Activated CD4-positive, alpha-beta T cell treated with anti-CD3 and anti-CD28 coated beads for 36 hours (primary cell): ENCODE measurements around the gene FAT4. TPM values are rescaled to one million over a fixed set of nuclear protein-coding genes. Genes with fewer than 3 reads are reported as not detected.

Source experiments
- ATAC-seq: fragments of 200-7000 bp; cut with Tn5 transposase; one replicate; pipeline ENCODE4 v1.10.0; 2021; ENCODE audit warnings: mild to moderate bottlenecking, moderate library complexity
- CTCF ChIA-PET: fragments of 350-600 bp; sonication (Branson Sonifier 250); formaldehyde crosslinking; loops from one replicate; lab custom pipeline; 2021; ENCODE audit warnings: antibody characterized with exemption; lab: Charles Lee
- POLR2A ChIA-PET: fragments of 350-600 bp; sonication (Branson Sonifier 250); formaldehyde crosslinking; loops from one replicate; lab custom pipeline; 2021; ENCODE audit warnings: antibody characterized with exemption, inconsistent platforms; lab: Charles Lee
- DNase-seq: peaks from one replicate; pipeline ENCODE4 v3.0.0-alpha.2; 2020
- H3K27ac Mint-ChIP-seq: one replicate; pipeline ENCODE4 v1.8.0; 2021; ENCODE audit warnings: mixed read lengths
- H3K27me3 Mint-ChIP-seq: one replicate; pipeline ENCODE4 v1.8.0; 2021; ENCODE audit warnings: mixed read lengths
- H3K36me3 Mint-ChIP-seq: one replicate; pipeline ENCODE4 v1.8.0; 2021; ENCODE audit warnings: low read depth, mixed read lengths
- H3K4me1 Mint-ChIP-seq: one replicate; pipeline ENCODE4 v1.8.0; 2021; ENCODE audit warnings: mixed read lengths
- H3K4me3 Mint-ChIP-seq: one replicate; pipeline ENCODE4 v1.8.0; 2021; ENCODE audit warnings: mild to moderate bottlenecking, moderate library complexity, mixed read lengths
- H3K9me3 Mint-ChIP-seq: one replicate; pipeline ENCODE4 v1.8.0; 2021; ENCODE audit warnings: low read depth, mixed read lengths
- intact Hi-C, 2 experiments: fragments of 100-400 bp; cut with DNase I in 1 of 2; cut with micrococcal nuclease in 1 of 2; formaldehyde crosslinking; loops; one replicate each; pipeline versions ENCODE4 v1.14.2 to v1.15.1; 2022 to 2024; cut with DNase I, micrococcal nuclease
- total RNA-seq, 2 experiments: library from RNA; stranded (reverse); gene quantifications; one replicate each; pipeline ENCODE4 v1.2.3, GENCODE V29; 2021

The FAT4 gene
- total RNA-seq, 2 experiments from 2014 or later = not detected

GRCh38 chr4:125297116-125297515 is 17.6 kb upstream of the FAT4 start:
- POLR2A ChIA-PET = no interaction called here
- intact Hi-C loops = no loop called here

GRCh38 chr4:125303058-125303457 is 11.7 kb upstream of the FAT4 start:
- H3K27me3 Mint-ChIP-seq = peaks cover 5% of the 10 kb centered on the region
- DNase-seq = no peak
- ChIA-PET CTCF (no interaction called here), POLR2A (no interaction called here)
- H3K36me3 Mint-ChIP-seq = no peaks in the 10 kb centered on the region
- intact Hi-C loops = no loop called here
- no peak overlapping the region for H3K27ac Mint-ChIP-seq
- no peaks in the 10 kb centered on the region for H3K4me1 Mint-ChIP-seq
- H3K4me3 Mint-ChIP-seq = no peak overlapping the region
- no peaks in the 10 kb centered on the region for H3K9me3 Mint-ChIP-seq
- ATAC-seq = no peak

More at GRCh38 chr4:125297116-125297515, 17.6 kb upstream of the FAT4 start:
- Mint-ChIP-seq H3K36me3 (no peaks in the 10 kb centered on the region), H3K27ac (no peak overlapping the region), H3K9me3 (no peaks in the 10 kb centered on the region), H3K4me1 (no peaks in the 10 kb centered on the region), H3K4me3 (no peak overlapping the region), H3K27me3 (no peaks in the 10 kb centered on the region)
- DNase-seq (no peak), ATAC-seq (no peak)
- CTCF ChIA-PET = no interaction called here

DNA sequence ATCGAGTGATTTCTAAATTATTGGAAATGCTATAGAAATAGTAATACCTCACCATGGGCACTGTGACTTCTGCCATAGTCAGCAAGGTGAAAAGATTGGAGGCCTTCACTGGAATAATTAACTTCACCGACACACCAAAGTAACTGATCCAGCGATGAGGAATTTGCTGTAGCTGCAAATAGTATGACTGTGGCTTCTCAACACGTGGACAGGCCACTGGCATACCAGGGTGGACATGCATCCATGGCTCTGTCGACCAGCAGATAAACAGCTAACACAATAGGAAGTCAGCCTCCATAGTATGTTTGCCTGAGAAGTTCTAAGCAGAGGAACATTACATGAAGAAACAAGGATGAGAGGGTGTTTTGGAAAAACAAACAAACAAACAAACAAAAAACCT is 10.9 kb upstream of the FAT4 start:
- no peaks in the 10 kb centered on the region for H3K4me1 Mint-ChIP-seq
- ATAC-seq (no peak), DNase-seq (no peak)
- POLR2A ChIA-PET = no interaction called here
- H3K4me3 Mint-ChIP-seq = no peak overlapping the region
- H3K27me3 Mint-ChIP-seq = peaks cover 5% of the 10 kb centered on the region
- intact Hi-C loops = no loop called here
- H3K27ac Mint-ChIP-seq = no peak overlapping the region
- no peaks in the 10 kb centered on the region for H3K36me3 Mint-ChIP-seq
- H3K9me3 Mint-ChIP-seq = no peaks in the 10 kb centered on the region
- CTCF ChIA-PET = no interaction called here

DNA sequence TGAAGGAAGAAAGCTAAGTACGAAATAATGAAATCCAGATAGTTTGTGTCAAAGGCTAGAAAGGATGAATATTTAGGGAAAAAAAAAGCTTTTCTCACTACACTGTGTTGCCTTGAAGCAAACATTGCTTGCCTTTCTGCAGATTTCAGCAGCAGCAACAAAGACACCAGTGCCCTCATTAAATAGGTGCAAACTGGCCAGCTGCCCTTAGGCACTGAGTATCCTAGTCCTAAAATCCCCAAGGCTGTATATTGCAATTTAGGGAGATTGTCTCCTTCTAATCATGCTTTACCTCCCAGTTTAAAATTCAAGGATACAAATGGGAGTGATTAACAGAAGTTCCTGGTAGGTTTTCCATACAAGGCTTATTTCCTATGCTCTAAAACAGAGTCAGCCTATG is 8.6 kb upstream of the FAT4 start:
- ATAC-seq = no peak
- Mint-ChIP-seq H3K36me3 (no peaks in the 10 kb centered on the region), H3K4me3 (no peak overlapping the region), H3K27ac (no peak overlapping the region), H3K27me3 (peaks cover 12% of the 10 kb centered on the region), H3K9me3 (no peaks in the 10 kb centered on the region), H3K4me1 (no peaks in the 10 kb centered on the region)
- DNase-seq = no peak
- ChIA-PET CTCF (no interaction called here), POLR2A (no interaction called here)
- intact Hi-C loops = no loop called here

GRCh38 chr4:125306533-125306932 is 8.2 kb upstream of the FAT4 start:
- Mint-ChIP-seq H3K27me3 (peaks cover 16% of the 10 kb centered on the region), H3K4me1 (no peaks in the 10 kb centered on the region), H3K4me3 (no peak overlapping the region), H3K27ac (no peak overlapping the region), H3K9me3 (no peaks in the 10 kb centered on the region), H3K36me3 (no peaks in the 10 kb centered on the region)
- intact Hi-C loops = no loop called here
- ATAC-seq (no peak), DNase-seq (no peak)
- ChIA-PET CTCF (interaction anchor here (0.9 kb wide), 1 partner anchor 13 kb away, joined by 3 read pairs; no protein-coding TSS in a partner anchor), POLR2A (no interaction called here)

- Mint-ChIP-seq H3K27me3 (peaks cover 47% of the 10 kb centered on the region), H3K9me3 (no peaks in the 10 kb centered on the region), H3K36me3 (no peaks in the 10 kb centered on the region), H3K4me3 (no peak overlapping the region), H3K4me1 (peaks cover 22% of the 10 kb centered on the region), H3K27ac (no peak overlapping the region)
- ATAC-seq (no peak), DNase-seq (no peak)
- POLR2A ChIA-PET = no interaction called here
- intact Hi-C loops = loop anchor here (5.0 to 10.0 kb wide), 3 partner anchors 433 to 1291 kb away; no protein-coding TSS in a partner anchor
- CTCF ChIA-PET = interaction anchor here (0.6 kb wide), 1 partner anchor 666 kb away, joined by 3 read pairs; no protein-coding TSS in a partner anchor
These were observed 3.3 kb upstream of the FAT4 start for GRCh38 chr4:125311503-125311902.

DNA sequence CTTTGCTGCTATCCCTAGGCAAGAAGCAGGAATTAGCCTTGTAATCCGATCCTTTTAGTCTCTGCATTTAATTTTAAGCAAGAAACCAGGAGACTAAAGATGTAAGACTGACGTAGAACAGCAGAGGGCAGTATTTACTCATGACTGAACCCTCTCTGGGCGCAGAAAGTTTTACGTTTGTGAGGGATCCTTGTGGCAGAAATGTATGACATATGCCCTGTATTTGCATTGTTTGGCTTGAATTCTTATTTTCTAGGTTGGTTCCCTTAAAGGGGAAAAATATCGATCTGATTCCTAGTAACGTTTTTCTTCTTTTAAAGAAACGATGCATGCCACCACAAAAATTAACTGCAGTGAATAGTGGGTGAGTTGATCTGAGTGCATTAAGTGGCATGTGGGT is 1.3 kb upstream of the FAT4 start:
- H3K9me3 Mint-ChIP-seq = no peaks in the 10 kb centered on the region
- H3K4me1 Mint-ChIP-seq = peaks cover 32% of the 10 kb centered on the region
- ATAC-seq (no peak), DNase-seq (peak; percentile 25)
- POLR2A ChIA-PET = no interaction called here
- intact Hi-C loops = loop anchor here (1.0 to 10.0 kb wide), 4 partner anchors 428 to 1289 kb away; no protein-coding TSS in a partner anchor
- CTCF ChIA-PET = interaction anchor here (0.6 to 0.9 kb wide), 12 partner anchors 21 to 1575 kb away, joined by 3 to 5 read pairs (median 3); no protein-coding TSS in a partner anchor
- H3K4me3 Mint-ChIP-seq = no peak overlapping the region
- H3K27me3 Mint-ChIP-seq = peaks cover 64% of the 10 kb centered on the region
- no peak overlapping the region for H3K27ac Mint-ChIP-seq
- no peaks in the 10 kb centered on the region for H3K36me3 Mint-ChIP-seq

- intact Hi-C loops = loop anchor here (1.0 to 10.0 kb wide), 4 partner anchors 427 to 1288 kb away; no protein-coding TSS in a partner anchor
- H3K27me3 Mint-ChIP-seq = peaks cover 69% of the 10 kb centered on the region
- ATAC-seq = no peak
These were observed 627 bp upstream of the FAT4 start for GRCh38 chr4:125313989-125314667.

GRCh38 chr4:125315576-125316400 is 1.0 kb downstream of the FAT4 start:
- CTCF ChIA-PET = no interaction called here
- ATAC-seq (no peak), DNase-seq (peak; percentile 33)
- intact Hi-C loops = loop anchor here in 1 of 2 experiments (10.0 kb wide), 1 partner anchor 429 kb away; no protein-coding TSS in a partner anchor
- H3K4me3 Mint-ChIP-seq = peak overlapping the region; percentile 72
- no peaks in the 10 kb centered on the region for H3K36me3 Mint-ChIP-seq
- POLR2A ChIA-PET = no interaction called here
- no peaks in the 10 kb centered on the region for H3K9me3 Mint-ChIP-seq
- H3K27me3 Mint-ChIP-seq = peaks cover 70% of the 10 kb centered on the region
- H3K4me1 Mint-ChIP-seq = peaks cover 32% of the 10 kb centered on the region
- no peak overlapping the region for H3K27ac Mint-ChIP-seq

More at GRCh38 chr4:125313989-125314667, 627 bp upstream of the FAT4 start:
- Mint-ChIP-seq H3K4me3 (peak overlapping the region; percentile 72), H3K9me3 (no peaks in the 10 kb centered on the region), H3K36me3 (no peaks in the 10 kb centered on the region), H3K27ac (no peak overlapping the region), H3K4me1 (peaks cover 32% of the 10 kb centered on the region)
- CTCF ChIA-PET = interaction anchor here (0.9 kb wide), 1 partner anchor 44 kb away, joined by 3 read pairs; no protein-coding TSS in a partner anchor
- POLR2A ChIA-PET = no interaction called here
- DNase-seq = no peak

DNA sequence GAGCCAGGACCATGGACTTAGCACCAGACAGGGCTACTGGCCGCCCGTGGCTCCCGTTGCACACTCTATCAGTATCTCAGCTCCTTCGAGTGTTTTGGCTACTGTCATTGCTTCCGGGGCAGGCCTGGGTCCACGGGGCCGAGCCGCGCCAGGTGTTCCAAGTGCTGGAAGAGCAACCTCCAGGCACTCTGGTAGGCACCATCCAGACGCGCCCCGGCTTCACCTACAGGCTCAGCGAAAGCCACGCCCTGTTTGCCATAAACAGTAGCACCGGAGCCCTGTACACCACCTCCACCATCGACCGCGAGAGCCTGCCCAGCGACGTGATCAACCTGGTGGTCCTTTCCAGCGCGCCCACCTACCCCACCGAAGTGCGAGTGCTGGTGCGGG is 1.6 kb downstream of the FAT4 start:
- H3K27ac Mint-ChIP-seq = no peak overlapping the region
- H3K36me3 Mint-ChIP-seq = no peaks in the 10 kb centered on the region
- peak overlapping the region; percentile 72 for H3K4me3 Mint-ChIP-seq
- H3K9me3 Mint-ChIP-seq = no peaks in the 10 kb centered on the region
- ChIA-PET POLR2A (no interaction called here), CTCF (no interaction called here)
- ATAC-seq = no peak
- intact Hi-C loops = loop anchor here in 1 of 2 experiments (10.0 kb wide), 1 partner anchor 428 kb away; no protein-coding TSS in a partner anchor
- H3K4me1 Mint-ChIP-seq = peaks cover 32% of the 10 kb centered on the region
- DNase-seq = peak; percentile 16
- H3K27me3 Mint-ChIP-seq = peaks cover 65% of the 10 kb centered on the region

DNA sequence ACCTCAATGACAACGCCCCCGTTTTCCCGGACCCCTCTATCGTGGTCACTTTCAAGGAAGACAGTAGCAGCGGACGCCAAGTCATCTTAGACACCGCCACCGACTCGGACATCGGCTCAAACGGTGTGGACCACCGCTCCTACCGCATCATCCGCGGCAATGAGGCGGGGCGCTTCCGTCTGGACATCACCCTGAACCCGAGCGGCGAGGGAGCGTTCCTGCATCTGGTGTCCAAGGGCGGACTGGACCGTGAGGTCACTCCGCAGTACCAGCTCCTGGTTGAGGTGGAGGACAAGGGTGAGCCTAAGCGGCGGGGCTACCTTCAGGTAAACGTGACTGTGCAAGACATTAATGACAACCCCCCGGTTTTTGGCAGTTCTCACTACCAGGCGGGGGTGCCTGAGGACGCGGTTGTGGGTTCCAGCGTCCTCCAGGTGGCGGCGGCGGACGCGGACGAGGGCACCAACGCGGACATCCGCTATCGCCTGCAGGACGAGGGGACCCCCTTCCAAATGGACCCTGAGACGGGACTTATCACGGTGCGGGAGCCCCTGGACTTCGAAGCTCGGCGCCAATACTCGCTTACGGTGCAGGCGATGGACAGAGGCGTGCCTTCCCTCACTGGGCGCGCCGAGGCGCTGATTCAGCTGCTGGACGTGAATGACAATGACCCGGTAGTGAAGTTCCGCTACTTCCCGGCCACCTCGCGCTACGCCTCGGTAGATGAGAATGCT is 2.2 kb downstream of the FAT4 start:
- CTCF ChIA-PET = no interaction called here
- intact Hi-C loops = loop anchor here in 1 of 2 experiments (10.0 kb wide), 1 partner anchor 428 kb away; no protein-coding TSS in a partner anchor
- ATAC-seq (no peak), DNase-seq (peak; percentile 5)
- POLR2A ChIA-PET = no interaction called here
- peak overlapping the region; percentile 72 for H3K4me3 Mint-ChIP-seq
- H3K9me3 Mint-ChIP-seq = no peaks in the 10 kb centered on the region
- H3K27me3 Mint-ChIP-seq = peaks cover 63% of the 10 kb centered on the region
- peaks cover 32% of the 10 kb centered on the region for H3K4me1 Mint-ChIP-seq
- H3K27ac Mint-ChIP-seq = no peak overlapping the region
- H3K36me3 Mint-ChIP-seq = no peaks in the 10 kb centered on the region
